Stimulated activated CD8-positive, alpha-beta memory T cell treated with anti-CD3 and anti-CD28 coated beads, Interleukin-15, amount 100 ng/mL, for 4 hours (primary cell): ENCODE results near the gene TMEM175.

ENCODE experiments used
- DNase-seq, 2 donors: peaks; one replicate each; pipeline ENCODE4 v3.0.0-alpha.2; 2020; ENCODE audit warnings: low read depth in 2 of 2

Gene TMEM175

GRCh38 chr4:899556-899906 lies 32.7 kb upstream of the TMEM175 start:
- DNase-seq = no peak

GRCh38 chr4:900073-900472 lies 32.2 kb upstream of the TMEM175 start:
- no peak for DNase-seq

- DNase-seq = no peak
Measured at GRCh38 chr4:900721-901120, 31.5 kb upstream of the TMEM175 start.

GRCh38 chr4:901192-901910 lies 30.9 kb upstream of the TMEM175 start:
- DNase-seq = no peak

- no peak for DNase-seq
Measured at GRCh38 chr4:903066-904046, 28.9 kb upstream of the TMEM175 start.

- no peak for DNase-seq
Measured at GRCh38 chr4:905485-906338, 26.5 kb upstream of the TMEM175 start.

GRCh38 chr4:906339-907102 lies 25.7 kb upstream of the TMEM175 start:
- DNase-seq = no peak

GRCh38 chr4:907103-907400 lies 25.2 kb upstream of the TMEM175 start:
- no peak for DNase-seq

GRCh38 chr4:907691-908425 lies 24.4 kb upstream of the TMEM175 start:
- no peak for DNase-seq

GRCh38 chr4:909131-909571 lies 23.1 kb upstream of the TMEM175 start:
- no peak for DNase-seq

- no peak for DNase-seq
Measured at GRCh38 chr4:909821-910220, 22.4 kb upstream of the TMEM175 start.

GRCh38 chr4:910366-911091 lies 21.7 kb upstream of the TMEM175 start:
- no peak for DNase-seq

GRCh38 chr4:911221-911751 lies 21.0 kb upstream of the TMEM175 start:
- no peak for DNase-seq

GRCh38 chr4:911871-912490 lies 20.3 kb upstream of the TMEM175 start:
- DNase-seq = no peak

- DNase-seq = no peak
Measured at GRCh38 chr4:912548-913279, 19.5 kb upstream of the TMEM175 start.

- DNase-seq = no peak
Measured at GRCh38 chr4:913280-913618, 19.0 kb upstream of the TMEM175 start.

GRCh38 chr4:914531-914930 lies 17.7 kb upstream of the TMEM175 start:
- no peak for DNase-seq

GRCh38 chr4:915041-915474 lies 17.2 kb upstream of the TMEM175 start:
- DNase-seq = no peak

GRCh38 chr4:915595-915994 lies 16.7 kb upstream of the TMEM175 start:
- no peak for DNase-seq
